GM12874 (cell line): ENCODE results near the gene RESF1.

Source experiments
- TF ChIP-seq, protein P1 (sequence below): IDR thresholded peaks from 2 replicates; pipeline ENCODE4 v1.5.1; 2011; ENCODE audit warnings: low read depth, mild to moderate bottlenecking, control low read depth, low read length, moderate library complexity; ENCODE audit not compliant: insufficient read depth

The RESF1 gene

DNA sequence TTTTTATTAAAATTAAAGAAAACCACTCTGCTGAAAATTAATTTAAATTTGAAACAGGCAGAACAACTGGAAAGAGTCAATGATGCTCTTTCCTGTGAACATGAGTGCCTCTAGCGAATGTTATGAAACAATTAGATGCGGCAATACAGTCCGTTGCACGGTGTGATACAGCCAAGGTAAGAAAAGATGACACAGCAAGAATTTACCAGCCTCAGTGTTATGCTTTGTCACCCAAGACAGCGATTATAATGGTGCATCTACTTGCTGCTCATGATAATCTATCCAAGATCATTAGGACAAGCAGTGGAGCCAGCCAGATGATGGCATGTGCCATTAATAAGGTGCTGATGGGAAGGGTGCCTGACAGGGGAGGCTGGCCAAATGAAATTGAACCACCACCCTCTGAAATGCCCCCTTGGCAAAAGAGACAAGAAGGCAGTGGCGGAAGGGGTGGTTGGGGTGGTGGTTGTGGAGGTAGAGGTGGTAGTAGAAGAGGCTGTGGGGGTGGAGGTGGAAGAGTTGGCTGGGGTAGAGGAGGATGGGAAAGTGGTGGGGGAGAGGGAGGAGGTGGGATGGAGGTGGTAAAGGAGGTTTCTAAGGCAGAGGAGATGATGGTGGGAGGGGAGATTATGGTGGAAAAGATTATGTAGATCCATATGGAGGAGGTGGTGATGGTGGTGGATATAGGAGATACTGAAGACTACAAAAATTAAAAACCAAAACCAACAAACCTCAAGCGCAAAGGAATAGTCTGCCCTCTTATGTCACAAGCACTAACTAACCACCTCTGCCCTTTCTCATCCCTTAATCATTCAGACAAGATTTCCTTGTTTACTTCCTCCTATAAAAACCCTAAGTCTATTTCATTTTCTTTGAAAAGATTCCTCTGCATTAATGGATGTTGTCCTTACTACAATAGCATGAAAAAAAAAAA lies 4.0 kb upstream of the RESF1 start:
- TF ChIP-seq, protein P1, sequence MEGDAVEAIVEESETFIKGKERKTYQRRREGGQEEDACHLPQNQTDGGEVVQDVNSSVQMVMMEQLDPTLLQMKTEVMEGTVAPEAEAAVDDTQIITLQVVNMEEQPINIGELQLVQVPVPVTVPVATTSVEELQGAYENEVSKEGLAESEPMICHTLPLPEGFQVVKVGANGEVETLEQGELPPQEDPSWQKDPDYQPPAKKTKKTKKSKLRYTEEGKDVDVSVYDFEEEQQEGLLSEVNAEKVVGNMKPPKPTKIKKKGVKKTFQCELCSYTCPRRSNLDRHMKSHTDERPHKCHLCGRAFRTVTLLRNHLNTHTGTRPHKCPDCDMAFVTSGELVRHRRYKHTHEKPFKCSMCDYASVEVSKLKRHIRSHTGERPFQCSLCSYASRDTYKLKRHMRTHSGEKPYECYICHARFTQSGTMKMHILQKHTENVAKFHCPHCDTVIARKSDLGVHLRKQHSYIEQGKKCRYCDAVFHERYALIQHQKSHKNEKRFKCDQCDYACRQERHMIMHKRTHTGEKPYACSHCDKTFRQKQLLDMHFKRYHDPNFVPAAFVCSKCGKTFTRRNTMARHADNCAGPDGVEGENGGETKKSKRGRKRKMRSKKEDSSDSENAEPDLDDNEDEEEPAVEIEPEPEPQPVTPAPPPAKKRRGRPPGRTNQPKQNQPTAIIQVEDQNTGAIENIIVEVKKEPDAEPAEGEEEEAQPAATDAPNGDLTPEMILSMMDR, result no peak

DNA sequence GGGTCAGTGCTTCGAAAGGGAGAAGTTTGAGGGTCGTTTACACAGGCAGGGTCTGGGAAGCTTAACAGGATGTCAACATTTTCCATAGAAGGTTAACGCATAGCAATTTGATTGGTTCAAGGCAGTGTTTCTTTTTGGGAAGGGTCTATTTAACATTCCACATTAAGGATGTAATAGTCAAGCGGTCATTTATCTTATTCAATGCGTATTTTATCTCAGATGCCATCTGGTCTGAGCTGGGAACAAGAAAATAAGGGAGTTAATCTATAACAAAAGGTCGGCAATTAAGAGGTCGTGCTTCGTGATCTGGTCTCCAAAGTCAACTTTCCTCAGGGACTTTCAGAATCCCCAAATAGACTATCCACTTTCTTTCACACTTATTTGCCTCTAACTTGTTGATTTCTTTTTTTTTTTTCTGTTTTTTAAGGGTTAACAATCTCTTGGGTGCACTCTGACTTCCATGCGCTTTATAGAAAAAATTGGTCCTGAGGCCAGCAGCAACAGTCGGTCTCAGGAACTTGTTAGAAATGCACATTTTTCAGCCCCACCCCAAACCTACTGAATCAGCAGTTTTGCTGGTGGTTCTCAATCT lies 550 bp upstream of the RESF1 start:
- TF ChIP-seq, protein P1, result no peak

DNA sequence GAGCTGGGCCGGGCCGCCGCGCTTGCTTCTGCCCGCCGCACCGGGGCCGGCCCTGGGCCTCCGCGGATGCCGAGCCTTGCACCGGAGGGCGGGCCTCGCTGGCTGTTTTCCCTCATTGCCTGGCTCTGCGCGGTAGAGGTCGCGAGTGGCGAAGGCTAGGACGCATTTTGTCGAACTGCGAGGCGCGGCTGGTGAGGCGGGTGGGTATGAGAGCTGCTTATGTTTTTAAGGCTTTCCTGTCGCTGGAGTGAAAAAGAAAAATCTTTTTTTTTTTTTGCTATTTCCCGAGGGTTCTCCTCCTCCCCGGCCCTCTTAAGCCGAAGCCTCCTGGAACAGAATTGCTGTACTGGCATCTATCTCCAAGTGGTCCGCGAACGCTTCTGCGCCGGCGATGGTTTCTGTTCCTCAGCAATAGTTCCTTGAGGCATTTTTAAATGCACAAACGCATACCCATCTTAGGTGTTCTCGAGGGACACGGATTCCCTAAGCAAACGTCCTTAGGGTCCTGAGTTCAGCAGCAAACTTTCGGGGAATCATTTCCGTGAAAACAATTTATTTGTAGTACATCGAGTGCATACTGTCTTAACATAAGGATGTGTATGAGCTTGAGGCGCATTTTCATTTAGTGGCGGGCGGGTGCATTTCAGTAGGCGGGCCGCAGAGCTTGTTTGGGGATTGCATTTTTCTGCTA lies 631 bp downstream of the RESF1 start:
- TF ChIP-seq, protein P1, result 0 out of 2 replicates have a peak, but pooled peaks have one; percentile 12

DNA sequence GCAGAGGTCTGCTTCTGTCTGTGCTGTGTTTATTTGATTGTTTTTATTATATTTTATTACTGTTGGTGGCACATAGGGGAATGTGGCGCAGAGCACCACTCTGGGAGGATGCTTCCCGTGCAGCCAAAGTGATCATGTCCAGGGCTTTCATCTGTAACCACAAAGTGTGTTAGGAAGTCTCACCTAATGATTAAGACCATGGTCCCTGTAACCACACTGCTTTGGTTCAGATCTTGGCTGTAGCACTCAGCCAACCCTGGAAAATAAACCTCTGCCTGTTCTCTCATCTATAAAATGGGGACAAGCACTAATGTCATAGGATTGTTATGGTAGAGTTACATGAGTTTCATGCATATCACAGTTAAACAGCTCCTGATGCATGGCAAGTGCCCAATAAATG lies 1.9 kb downstream of the RESF1 start:
- TF ChIP-seq, protein P1, result no peak

DNA sequence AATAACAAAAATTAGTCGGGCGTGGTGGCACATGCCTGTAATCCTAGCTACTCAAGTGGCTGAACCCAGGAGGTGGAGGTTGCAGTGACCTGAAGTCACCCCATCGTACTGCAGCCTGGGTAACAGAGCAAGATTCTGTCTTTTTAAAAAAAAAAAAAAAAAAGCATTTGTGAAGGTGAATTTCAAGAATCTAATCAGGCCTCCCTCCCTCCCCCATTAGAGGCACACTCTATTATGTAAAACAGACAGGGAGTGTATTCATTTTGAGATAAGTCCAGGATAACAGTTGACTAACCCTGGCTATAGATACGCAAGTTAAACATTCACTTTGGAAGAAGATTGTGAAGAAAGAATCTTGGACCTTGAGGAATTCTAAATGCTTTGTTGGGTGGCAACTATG lies 2.9 kb downstream of the RESF1 start:
- TF ChIP-seq, protein P1, result no peak

DNA sequence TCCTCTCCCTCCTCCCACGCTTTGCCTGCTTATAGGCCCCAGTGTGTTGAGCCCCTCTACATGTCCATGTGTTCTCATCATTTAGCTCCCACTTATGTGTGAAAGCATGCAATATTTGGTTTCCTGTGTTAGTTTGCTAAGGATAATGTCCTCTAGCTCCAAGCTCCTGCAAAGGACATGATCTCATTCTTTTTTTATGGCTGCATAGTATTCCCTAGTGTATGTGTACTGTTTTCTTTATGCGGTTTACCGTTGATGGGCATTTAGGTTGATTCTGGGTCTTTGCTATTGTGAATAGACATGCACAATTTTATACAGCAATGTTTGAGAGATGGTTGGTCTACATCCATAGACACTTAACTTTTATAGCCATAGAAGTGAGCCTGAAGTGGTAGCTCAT lies 5.1 kb downstream of the RESF1 start:
- TF ChIP-seq, protein P1, result no peak

DNA sequence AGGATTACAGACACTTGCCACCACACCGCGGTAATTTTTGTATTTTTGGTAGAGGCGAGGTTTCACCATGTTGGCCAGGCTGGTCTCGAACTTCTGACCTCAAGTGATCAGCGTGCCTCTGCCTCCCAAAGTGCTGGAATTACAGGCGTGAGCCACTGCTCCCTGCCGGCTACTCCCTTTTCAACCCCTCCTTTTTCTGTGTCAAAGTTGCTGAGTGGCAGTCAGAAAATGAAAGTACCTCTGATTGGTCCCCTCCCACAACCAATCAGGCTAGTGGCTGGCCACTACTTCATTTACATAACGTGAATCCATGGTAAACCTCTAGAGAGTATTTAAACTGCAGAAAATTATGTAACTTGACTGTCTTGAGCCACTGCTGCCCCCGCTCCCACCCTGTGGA lies 5.9 kb downstream of the RESF1 start:
- TF ChIP-seq, protein P1, result no peak
